Large intestine (tissue), 3 donors: ENCODE results near the gene ZGRF1. TPM values are rescaled to one million over a fixed set of nuclear protein-coding genes. Genes with fewer than 3 reads are reported as not detected.

ENCODE experiments used
- DNase-seq, 2 donors: peaks; one replicate each; pipeline versions ENCODE4 v3.0.0 to v3.0.0-alpha.2; 2013
- H3K27ac ChIP-seq: one replicate; pipeline ENCODE4 v1.5.1; 2013; ENCODE audit warnings: low read length
- H3K27me3 ChIP-seq: 2 replicates; pipeline ENCODE4 v1.6.1; 2013; ENCODE audit warnings: low read length; ENCODE audit not compliant: control insufficient read depth, insufficient read depth
- H3K36me3 ChIP-seq: 2 replicates; pipeline ENCODE4 v1.6.1; 2013; ENCODE audit warnings: low read length; ENCODE audit not compliant: control insufficient read depth, insufficient read depth
- H3K4me1 ChIP-seq: one replicate; pipeline ENCODE4 v1.6.1; 2013; ENCODE audit warnings: low read length; ENCODE audit not compliant: control insufficient read depth, insufficient read depth
- H3K4me3 ChIP-seq: one replicate; pipeline ENCODE4 v1.5.1; 2013; ENCODE audit warnings: low read length
- H3K9me3 ChIP-seq: one replicate; pipeline ENCODE4 v1.6.1; 2013; ENCODE audit warnings: mild to moderate bottlenecking, low read depth, low read length, moderate library complexity; ENCODE audit not compliant: control insufficient read depth
- WGBS: methylation state at CpG from one replicate; pipeline ENCODE4 v1.1.5; 2013; ENCODE audit warnings: low lambda C conversion rate; ENCODE audit not compliant: insufficient coverage; 5-methylcytosine and 5-hydroxymethylcytosine counted together
- polyA plus RNA-seq: library from polyadenylated mRNA; unstranded; fragments of 120-200 nt; gene quantifications from one replicate; pipeline ENCODE4 v1.2.1, GENCODE V29; 2013

The ZGRF1 gene
- polyA plus RNA-seq, 1 donor = 7.3 TPM

DNA sequence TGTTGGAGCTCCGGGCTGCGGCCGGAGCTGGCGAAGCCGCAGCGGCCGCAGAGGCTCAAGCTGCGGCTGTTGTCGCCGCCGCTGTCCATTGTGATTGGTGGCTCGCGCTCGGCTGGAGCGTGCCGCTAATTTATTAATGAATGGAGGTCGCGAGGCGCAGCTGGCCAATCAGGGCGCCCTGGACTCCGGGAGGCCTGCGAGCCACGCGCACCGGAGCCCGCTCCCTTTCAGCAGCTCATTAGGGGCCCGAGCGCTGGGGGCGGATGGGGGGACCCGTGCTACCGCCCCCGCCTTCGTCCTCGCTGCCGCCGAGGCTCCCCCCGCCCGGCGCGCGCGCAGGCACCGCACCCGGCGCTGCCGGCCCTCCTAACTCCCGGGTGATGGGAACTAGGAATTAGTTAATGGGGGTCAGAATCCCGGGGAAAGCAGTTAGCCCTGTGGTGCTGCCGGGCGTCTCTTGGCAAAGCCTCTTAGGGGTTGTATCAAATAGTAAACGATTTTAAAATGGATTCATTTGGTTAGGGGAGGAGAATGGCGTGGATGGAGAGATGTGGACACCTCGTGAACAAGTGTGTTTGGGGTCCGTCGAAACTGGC is 120.1 kb downstream of the ZGRF1 start:
- DNase-seq = peak in 1 of 2 donors; percentile 11
- Histone ChIP-seq H3K9me3 (peaks cover 2% of the 10 kb centered on the region), H3K36me3 (no peaks in the 10 kb centered on the region), H3K4me1 (peaks cover 9% of the 10 kb centered on the region), H3K4me3 (no peak overlapping the region), H3K27ac (no peak overlapping the region), H3K27me3 (peaks cover 93% of the 10 kb centered on the region)
- WGBS = 4% methylated on average over 4 of the region's 55 CpGs

DNA sequence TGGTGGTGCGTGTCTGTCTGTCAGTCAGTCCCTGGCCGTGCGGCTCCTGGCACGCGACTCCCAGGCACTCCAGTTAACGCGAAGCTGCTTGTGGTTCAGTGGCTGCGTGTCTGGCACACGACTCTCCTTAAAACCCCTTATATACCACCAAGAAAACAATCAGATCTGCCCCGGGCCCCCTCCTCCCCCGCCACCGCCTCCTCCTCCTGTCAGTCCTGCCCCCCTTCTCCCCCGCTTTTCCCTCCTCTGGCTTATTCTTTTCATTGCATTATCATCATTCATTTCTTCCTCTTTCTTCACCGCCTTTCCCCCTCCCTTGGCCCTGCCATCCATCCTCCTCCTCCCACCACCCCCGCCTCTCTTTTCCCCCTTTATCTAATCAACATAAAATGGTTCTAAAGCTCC is 120.6 kb downstream of the ZGRF1 start, which contains the start of gene NEUROG2:
Gene NEUROG2, minus strand, starts transcription at position 115 of the 405 bp plus-strand sequence. CDS start 705 bp downstream, outside the sequence.
- Histone ChIP-seq H3K27ac (no peak within 1 kb of the TSS), H3K4me1 (peaks cover 9% of the 10 kb centered on the region), H3K27me3 (peaks cover 93% of the 10 kb centered on the region), H3K9me3 (peaks cover 2% of the 10 kb centered on the region), H3K36me3 (no peaks in the 10 kb centered on the region), H3K4me3 (peak within 1 kb of the TSS; percentile 38)
- DNase-seq = no peak
- WGBS = 0% methylated on average over 1 of the region's 15 CpGs

DNA sequence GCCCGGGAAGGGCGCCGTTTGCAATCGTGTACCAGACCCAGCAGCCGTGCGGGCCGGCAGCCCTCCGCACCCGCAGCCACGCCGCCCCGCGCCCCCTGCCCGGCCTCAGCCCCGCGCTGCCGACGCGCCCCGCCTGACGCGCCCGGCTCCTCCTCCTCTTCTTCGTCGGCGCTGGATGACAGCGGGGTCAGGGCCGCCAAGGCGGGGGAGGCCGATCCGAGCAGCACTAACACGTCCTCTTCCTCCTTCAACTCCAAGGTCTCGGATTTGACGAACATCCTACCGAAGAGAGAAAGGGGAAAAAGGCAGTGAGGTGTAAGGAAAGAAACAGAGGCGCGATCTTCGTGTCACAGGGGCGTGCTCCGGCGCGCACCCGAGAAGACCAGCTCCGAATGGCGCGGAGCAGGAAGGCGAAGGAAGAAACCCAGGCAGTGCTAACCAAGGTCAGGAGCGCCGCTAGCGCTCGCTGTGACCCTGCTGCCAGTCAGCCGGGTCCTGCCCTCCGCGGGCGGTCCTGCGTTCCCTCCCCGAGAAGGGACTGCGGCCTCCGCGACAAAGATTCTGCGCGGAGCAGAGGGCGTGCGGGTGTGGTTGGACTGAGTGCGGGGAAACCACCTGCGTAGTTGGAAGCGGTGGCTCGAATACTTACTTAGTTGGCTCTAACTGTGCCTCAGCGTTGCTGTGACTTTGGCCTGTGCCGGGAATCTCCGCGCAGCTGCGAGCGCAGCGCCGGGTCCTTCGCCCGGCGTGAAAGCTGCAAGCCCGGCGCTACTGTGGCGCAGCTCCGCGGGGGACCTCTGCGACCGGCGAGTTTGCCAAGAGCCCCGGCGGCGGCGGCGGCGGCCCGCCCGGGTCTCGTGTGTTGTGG is 121.3 kb downstream of the ZGRF1 start:
- no CpG with 5 or more reads among the region's 96 CpGs for WGBS
- H3K27me3 ChIP-seq = peaks cover 93% of the 10 kb centered on the region
- peaks cover 9% of the 10 kb centered on the region for H3K4me1 ChIP-seq
- H3K9me3 ChIP-seq = peaks cover 7% of the 10 kb centered on the region
- no peak overlapping the region for H3K27ac ChIP-seq
- peak overlapping the region; percentile 38 for H3K4me3 ChIP-seq
- peak in 1 of 2 donors; percentile 58 for DNase-seq
- no peaks in the 10 kb centered on the region for H3K36me3 ChIP-seq

DNA sequence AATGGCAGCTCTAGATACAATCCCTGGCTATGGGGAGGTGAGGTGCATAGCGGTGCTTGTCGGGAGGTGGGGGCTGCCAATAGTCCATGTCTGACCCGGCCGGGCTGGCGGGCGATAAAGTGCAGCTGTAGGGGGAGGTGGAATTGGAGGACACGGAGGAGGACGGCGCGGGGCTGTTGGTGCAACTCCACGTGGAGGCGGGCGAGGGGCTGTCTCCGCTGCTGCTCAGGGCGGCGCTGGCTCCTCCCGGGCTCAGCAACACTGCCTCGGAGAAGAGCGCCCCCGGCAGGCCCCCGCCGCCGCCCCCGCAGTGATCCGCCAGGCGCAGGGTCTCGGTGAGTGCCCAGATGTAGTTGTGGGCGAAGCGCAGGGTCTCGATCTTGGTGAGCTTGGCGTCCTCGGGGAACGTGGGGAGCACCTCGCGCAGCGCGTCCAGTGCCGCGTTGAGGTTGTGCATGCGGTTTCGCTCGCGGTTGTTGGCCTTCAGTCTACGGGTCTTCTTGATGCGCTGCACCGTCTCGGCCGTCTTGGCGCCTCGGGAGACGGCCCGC is 122.0 kb downstream of the ZGRF1 start:
- Histone ChIP-seq H3K36me3 (no peaks in the 10 kb centered on the region), H3K27ac (no peak overlapping the region), H3K9me3 (peaks cover 7% of the 10 kb centered on the region), H3K4me3 (no peak overlapping the region), H3K27me3 (peaks cover 93% of the 10 kb centered on the region), H3K4me1 (peaks cover 12% of the 10 kb centered on the region)
- DNase-seq = peak in 1 of 2 donors; percentile 19
- no CpG with 5 or more reads among the region's 52 CpGs for WGBS

DNA sequence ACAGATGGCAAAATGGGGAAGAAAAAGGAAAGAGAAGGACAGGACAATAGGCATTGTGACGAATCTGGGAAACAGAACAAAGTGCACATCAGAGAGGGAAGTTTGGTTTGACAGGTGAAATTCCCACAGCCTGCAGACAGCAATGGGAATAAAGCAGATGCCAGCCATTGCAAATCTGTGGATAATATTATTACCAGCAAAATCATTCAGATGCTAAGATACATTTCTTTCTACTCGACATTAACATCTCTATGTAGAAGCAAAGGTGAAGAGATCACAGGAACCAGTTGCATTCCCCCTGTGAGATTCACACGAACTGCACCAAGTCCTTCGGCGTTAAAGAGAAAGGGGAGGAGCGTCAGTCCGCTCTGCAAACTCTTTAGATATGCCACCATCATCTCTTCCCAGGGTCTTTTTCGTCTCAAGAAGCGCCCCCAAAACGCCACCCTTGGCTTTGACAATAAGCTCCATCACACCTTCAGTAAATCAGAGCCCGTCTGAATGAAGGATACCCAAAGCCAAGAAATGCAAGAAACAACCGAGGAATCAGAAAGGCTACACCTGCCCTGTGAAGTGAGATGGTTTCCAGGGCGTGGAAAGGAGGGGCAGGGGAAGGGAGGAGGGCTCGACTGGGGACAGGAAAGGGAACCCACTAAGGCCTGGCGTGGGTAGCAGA is 122.6 kb downstream of the ZGRF1 start:
- no peaks in the 10 kb centered on the region for H3K36me3 ChIP-seq
- H3K4me3 ChIP-seq = no peak overlapping the region
- WGBS = no CpG with 5 or more reads among the region's 15 CpGs
- peaks cover 93% of the 10 kb centered on the region for H3K27me3 ChIP-seq
- no peak overlapping the region for H3K27ac ChIP-seq
- DNase-seq = no peak
- peaks cover 9% of the 10 kb centered on the region for H3K9me3 ChIP-seq
- peaks cover 13% of the 10 kb centered on the region for H3K4me1 ChIP-seq

DNA sequence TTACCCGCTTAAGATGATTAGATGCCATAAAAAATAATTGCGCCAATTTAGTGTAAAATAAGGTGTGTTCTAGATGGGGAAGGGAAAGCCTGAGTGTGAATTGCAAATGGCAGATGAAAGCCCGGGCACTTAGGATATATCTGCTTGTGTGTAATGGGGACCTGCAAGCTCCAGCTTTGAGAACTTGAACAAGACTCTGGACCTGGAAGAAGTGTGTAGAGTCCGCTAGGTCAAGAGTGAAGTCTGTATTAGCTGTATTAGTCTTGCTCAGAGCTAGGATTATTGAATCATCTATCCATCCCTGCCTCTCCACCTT is 124.9 kb downstream of the ZGRF1 start:
- no peak overlapping the region for H3K27ac ChIP-seq
- H3K9me3 ChIP-seq = peaks cover 9% of the 10 kb centered on the region
- H3K36me3 ChIP-seq = no peaks in the 10 kb centered on the region
- no peak for DNase-seq
- WGBS = 0% methylated on average over 1 of the region's 4 CpGs
- no peak overlapping the region for H3K4me3 ChIP-seq
- H3K4me1 ChIP-seq = peaks cover 13% of the 10 kb centered on the region
- H3K27me3 ChIP-seq = peaks cover 91% of the 10 kb centered on the region

DNA sequence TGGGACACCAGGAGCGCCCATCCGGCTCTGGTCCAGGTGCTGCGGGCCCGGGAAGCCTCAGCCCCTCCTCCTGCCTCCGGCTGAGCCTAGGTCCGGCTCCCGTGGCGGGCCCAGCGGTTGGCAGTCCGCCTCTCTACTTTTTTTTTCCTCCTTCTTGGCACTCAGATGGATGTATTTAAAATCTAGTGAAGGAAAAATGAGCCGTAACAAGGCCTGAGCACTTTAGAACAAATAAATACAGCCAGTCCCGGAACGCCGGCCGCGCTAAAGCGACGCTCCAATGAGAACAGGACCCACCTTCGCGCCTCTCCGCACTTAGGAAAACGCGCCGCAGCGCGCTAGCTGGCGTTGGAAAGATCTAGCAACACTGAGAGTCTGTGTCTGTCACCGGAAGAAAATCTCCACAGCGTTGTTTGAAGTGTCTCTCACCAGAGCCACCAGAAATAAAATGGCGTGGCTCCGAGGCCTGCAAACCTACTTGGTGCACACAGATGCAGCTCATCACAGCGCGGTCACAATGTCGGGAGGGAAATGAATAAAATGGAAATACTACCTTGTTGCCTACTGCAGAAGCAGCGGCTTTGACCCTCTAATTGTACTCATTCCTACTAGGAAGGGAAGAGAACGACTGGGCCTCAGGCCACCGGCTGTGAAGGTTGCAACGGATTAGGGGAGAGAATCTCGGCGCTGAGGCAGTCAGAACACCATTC is 125.5 kb downstream of the ZGRF1 start:
- Histone ChIP-seq H3K4me3 (no peak overlapping the region), H3K9me3 (peaks cover 9% of the 10 kb centered on the region), H3K36me3 (no peaks in the 10 kb centered on the region), H3K27ac (no peak overlapping the region), H3K27me3 (peaks cover 91% of the 10 kb centered on the region), H3K4me1 (peaks cover 13% of the 10 kb centered on the region)
- WGBS = 0% methylated on average over 1 of the region's 40 CpGs
- DNase-seq = peak in 1 of 2 donors; percentile 17

DNA sequence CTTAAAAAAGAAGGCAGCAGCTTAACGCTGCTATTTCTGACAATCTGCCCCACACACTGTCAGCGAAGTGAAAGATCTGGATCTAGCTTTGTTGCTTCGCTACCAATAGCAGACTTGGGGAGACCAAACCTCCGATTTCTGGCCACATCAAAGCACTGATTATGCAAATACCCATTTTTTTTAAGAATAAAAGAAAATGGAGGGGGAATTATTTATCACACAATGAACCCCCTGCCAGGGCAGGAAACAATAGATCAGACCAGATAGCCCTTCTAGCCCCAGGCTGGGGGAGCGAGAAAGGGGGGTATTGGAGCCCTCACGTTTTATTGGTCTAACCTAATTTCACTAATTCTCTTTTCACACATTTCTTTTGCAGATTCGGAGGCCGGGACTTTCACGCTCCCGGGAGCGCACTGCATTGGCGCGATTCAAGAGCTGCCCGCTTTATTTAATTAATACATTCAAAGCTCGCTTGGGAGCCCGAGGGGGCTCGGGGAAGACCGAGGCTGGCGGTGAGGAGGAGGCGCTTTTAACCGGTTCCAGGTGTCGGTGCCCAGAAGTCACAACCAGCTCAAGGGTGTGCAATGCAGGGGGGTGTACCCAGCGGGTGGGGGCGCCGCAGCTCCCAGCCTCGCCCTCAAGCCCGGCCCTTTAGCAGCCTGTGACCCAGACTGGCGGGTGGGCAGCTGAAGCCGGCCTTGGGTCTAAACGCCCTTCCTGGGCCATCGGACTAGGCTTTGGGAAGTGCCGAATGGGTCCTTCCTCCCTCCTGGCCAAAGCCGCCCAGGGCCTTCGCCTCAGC is 126.2 kb downstream of the ZGRF1 start:
- peaks cover 8% of the 10 kb centered on the region for H3K9me3 ChIP-seq
- H3K27ac ChIP-seq = no peak overlapping the region
- WGBS = no CpG with 5 or more reads among the region's 34 CpGs
- H3K4me3 ChIP-seq = no peak overlapping the region
- no peak for DNase-seq
- H3K27me3 ChIP-seq = peaks cover 91% of the 10 kb centered on the region
- peaks cover 12% of the 10 kb centered on the region for H3K4me1 ChIP-seq
- no peaks in the 10 kb centered on the region for H3K36me3 ChIP-seq

DNA sequence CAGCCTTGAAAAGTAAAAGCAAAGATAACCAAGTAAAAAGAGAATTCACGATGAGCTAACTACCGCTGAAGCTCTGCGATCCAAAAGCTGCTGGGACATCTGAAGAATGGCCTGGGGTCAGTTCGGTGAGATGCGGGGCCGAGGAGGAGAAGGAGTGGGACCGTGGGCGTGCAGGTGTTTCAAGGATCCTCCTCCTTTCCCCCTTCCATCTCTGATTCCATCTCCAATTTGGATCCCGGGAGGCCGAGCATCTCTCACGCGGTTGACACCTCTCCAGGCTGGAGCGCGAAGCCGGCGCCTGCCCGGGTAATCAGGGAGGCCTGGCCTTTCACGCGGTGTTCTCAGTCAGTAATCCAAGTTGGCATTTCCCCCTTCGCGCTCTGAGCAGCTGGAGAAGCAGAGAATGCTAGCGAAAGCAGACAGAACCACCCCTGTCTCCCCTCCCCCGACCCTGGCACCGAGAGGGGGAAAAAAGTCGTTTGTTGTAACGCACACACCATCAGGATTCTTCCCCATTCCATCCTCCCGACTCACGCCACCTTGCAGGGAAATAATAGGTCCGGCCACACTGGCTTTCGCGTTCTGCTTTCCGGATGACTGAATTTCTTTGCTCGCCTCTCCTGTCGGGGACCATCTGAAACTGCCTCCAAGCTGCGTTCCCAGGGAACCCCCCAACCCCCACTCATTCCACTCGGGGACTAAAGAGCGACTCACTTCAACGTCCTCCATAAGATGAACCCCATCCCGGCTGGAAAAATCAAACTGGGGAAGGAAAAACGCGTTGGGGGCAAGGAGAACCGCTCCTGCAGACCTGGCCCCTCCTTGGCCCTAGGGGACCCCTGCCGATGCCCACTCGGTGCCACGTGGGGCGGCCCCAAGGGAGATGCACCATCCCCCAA is 127.2 kb downstream of the ZGRF1 start:
- Histone ChIP-seq H3K4me3 (no peak overlapping the region), H3K27ac (no peak overlapping the region), H3K27me3 (peaks cover 89% of the 10 kb centered on the region), H3K4me1 (peaks cover 6% of the 10 kb centered on the region), H3K9me3 (peaks cover 7% of the 10 kb centered on the region), H3K36me3 (no peaks in the 10 kb centered on the region)
- WGBS = no CpG with 5 or more reads among the region's 46 CpGs
- DNase-seq = no peak
